Mesendoderm (in vitro differentiated cells): Measurements from ENCODE around the gene ADGRD1.

Experiments used
- DNase-seq: peaks from one replicate; pipeline ENCODE4 v3.0.0; 2013
- H2AK5ac ChIP-seq: 2 replicates; pipeline ENCODE4 v1.6.1; 2013; ENCODE audit warnings: low read length, inconsistent platforms
- H2BK120ac ChIP-seq: 2 replicates; pipeline ENCODE4 v1.6.1; 2013; ENCODE audit warnings: low read depth, mild to moderate bottlenecking, low read length, moderate library complexity, mixed read lengths
- H2BK15ac ChIP-seq: replicated peaks from 2 replicates; pipeline ENCODE4 v1.6.1; 2013; ENCODE audit warnings: low read depth, mild to moderate bottlenecking, moderate library complexity
- H2BK5ac ChIP-seq: 2 replicates; pipeline ENCODE4 v1.6.1; 2013; ENCODE audit warnings: low read length, inconsistent platforms
- H3K18ac ChIP-seq: 2 replicates; pipeline ENCODE4 v1.6.1; 2013; ENCODE audit warnings: mild to moderate bottlenecking, low read length, mixed read lengths
- H3K23ac ChIP-seq: one replicate; pipeline ENCODE4 v1.6.1; 2013; ENCODE audit warnings: low read length
- H3K27ac ChIP-seq: 2 replicates; pipeline ENCODE4 v1.5.1; 2013; ENCODE audit warnings: low read depth, mild to moderate bottlenecking, inconsistent platforms, low read length, moderate library complexity
- H3K27me3 ChIP-seq: 2 replicates; pipeline ENCODE4 v1.6.1; 2013; ENCODE audit warnings: low read length, control low read depth, mild to moderate bottlenecking, inconsistent platforms; ENCODE audit not compliant: insufficient read depth, poor library complexity
- H3K36me3 ChIP-seq: 2 replicates; pipeline ENCODE4 v1.6.1; 2013; ENCODE audit warnings: low read length, inconsistent platforms; ENCODE audit not compliant: control insufficient read depth, insufficient read depth
- H3K4ac ChIP-seq: one replicate; pipeline ENCODE4 v1.6.1; 2013; ENCODE audit warnings: low read depth, mild to moderate bottlenecking, low read length, moderate library complexity
- H3K4me1 ChIP-seq: 2 replicates; pipeline ENCODE4 v1.6.1; 2013; ENCODE audit warnings: low read depth, low read length, inconsistent platforms; ENCODE audit not compliant: control insufficient read depth
- H3K4me2 ChIP-seq: 2 replicates; pipeline ENCODE4 v1.6.1; 2013; ENCODE audit warnings: low read length
- H3K4me3 ChIP-seq: 2 replicates; pipeline ENCODE4 v1.5.1; 2013; ENCODE audit warnings: mild to moderate bottlenecking, low read length
- H3K56ac ChIP-seq: one replicate; pipeline ENCODE4 v1.6.1; 2013; ENCODE audit warnings: low read length
- H3K79me1 ChIP-seq: 2 replicates; pipeline ENCODE4 v1.6.1; 2013; ENCODE audit warnings: low read length, inconsistent platforms
- H3K79me2 ChIP-seq: 2 replicates; pipeline ENCODE4 v1.6.1; 2013; ENCODE audit warnings: mild to moderate bottlenecking, low read length; ENCODE audit not compliant: control insufficient read depth, insufficient read depth
- H3K9ac ChIP-seq: 2 replicates; pipeline ENCODE4 v1.6.1; 2013; ENCODE audit warnings: low read length, inconsistent platforms
- H4K5ac ChIP-seq: one replicate; pipeline ENCODE4 v1.6.1; 2013; ENCODE audit warnings: low read length
- H4K8ac ChIP-seq: one replicate; pipeline ENCODE4 v1.6.1; 2013; ENCODE audit warnings: low read depth, mild to moderate bottlenecking, control low read depth, low read length, moderate library complexity
- WGBS: extraction: QIAGEN DNeasy Blood & Tissue Kit; methylation state at CpG from one replicate; pipeline ENCODE4 v1.1.7; 2013; ENCODE audit warnings: low lambda C conversion rate, missing lambda C conversion rate; ENCODE audit not compliant: insufficient coverage; ENCODE audit errors: extremely low coverage; 5-methylcytosine and 5-hydroxymethylcytosine counted together

ADGRD1 gene

GRCh38 chr12:131015581-131016337 is 62.1 kb downstream of the ADGRD1 start:
- Histone ChIP-seq H3K27me3 (no peaks in the 10 kb centered on the region), H2BK5ac (no peak overlapping the region), H4K5ac (no peak overlapping the region), H3K36me3 (no peaks in the 10 kb centered on the region), H3K4me1 (no peaks in the 10 kb centered on the region), H3K79me1 (no peaks in the 10 kb centered on the region), H3K9ac (no peak overlapping the region), H3K4me2 (no peak overlapping the region), H3K18ac (no peak overlapping the region), H3K27ac (no peak overlapping the region), H2BK120ac (no peak overlapping the region), H3K4me3 (no peak overlapping the region), H4K8ac (no peak overlapping the region), H3K79me2 (no peaks in the 10 kb centered on the region), H3K56ac (no peak overlapping the region), H2AK5ac (no peak overlapping the region), H3K4ac (no peak overlapping the region), H2BK15ac (no peak overlapping the region), H3K23ac (no peak overlapping the region)
- DNase-seq: no peak
- WGBS: no CpG with 5 or more reads among the region's 15 CpGs

DNA sequence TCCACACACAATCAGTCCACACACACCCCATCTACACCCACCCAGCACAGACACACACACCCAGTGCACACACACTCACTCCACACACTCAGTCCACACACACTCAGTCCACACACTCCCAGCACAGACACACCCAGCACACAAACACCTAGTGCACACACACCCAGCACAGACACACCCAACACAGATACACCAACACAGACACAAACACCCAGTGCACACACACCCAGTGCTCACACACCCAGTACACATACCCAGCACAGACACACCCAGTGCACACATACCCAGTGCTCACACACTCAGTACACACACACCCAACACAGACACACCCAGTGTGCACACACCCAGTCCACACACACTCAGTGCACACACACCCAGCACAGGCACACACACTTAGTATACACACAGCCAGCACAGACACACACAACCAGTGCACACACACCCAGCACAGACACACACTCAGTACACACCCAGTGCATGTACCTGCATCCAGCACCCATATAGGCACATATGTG is 63.8 kb downstream of the ADGRD1 start:
- Histone ChIP-seq H3K4me1 (no peaks in the 10 kb centered on the region), H2BK120ac (no peak overlapping the region), H3K56ac (no peak overlapping the region), H2BK5ac (no peak overlapping the region), H3K18ac (no peak overlapping the region), H4K5ac (no peak overlapping the region), H3K4me3 (no peak overlapping the region), H2BK15ac (no peak overlapping the region), H3K27ac (no peak overlapping the region), H3K79me2 (no peaks in the 10 kb centered on the region), H3K4ac (no peak overlapping the region), H3K36me3 (no peaks in the 10 kb centered on the region), H3K79me1 (no peaks in the 10 kb centered on the region), H3K4me2 (no peak overlapping the region), H3K9ac (no peak overlapping the region), H4K8ac (no peak overlapping the region), H3K27me3 (no peaks in the 10 kb centered on the region), H3K23ac (peak overlapping the region; percentile 45), H2AK5ac (no peak overlapping the region)
- DNase-seq: no peak

DNA sequence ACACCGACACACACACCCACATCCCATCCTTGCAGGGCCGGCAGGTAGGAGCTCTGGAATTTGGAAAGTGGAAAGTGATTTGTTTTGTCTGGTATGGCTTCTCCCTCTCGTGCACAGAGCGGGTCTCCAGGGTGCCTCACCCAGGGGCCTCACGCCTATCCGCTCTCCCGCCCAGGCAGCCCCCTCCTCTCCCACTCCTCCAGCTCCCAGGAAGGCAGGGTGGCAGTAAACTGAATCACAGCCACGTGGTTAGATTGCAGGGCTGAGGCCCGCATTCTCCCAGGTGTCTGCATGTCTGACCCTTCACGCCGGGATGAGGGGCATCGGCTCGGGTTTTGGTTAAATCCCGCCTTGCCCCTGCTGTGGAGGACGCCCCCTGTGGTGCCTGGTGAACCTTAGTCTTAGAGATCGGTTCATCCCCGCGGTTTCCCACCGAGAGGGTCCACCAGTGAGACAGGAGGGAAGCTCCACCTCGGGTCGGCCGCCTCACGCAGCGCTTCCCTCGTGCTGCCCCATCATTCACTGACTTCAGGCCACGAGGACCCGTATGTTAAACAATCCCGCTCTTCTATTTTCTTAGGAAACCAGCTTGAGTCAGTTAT is 64.4 kb downstream of the ADGRD1 start:
- Histone ChIP-seq H3K18ac (no peak overlapping the region), H3K79me2 (no peaks in the 10 kb centered on the region), H3K27me3 (no peaks in the 10 kb centered on the region), H2AK5ac (no peak overlapping the region), H3K23ac (peak overlapping the region; percentile 45), H4K8ac (no peak overlapping the region), H2BK120ac (no peak overlapping the region), H3K4ac (no peak overlapping the region), H2BK5ac (no peak overlapping the region), H3K79me1 (no peaks in the 10 kb centered on the region), H3K4me3 (no peak overlapping the region), H3K4me2 (no peak overlapping the region), H3K56ac (no peak overlapping the region), H2BK15ac (no peak overlapping the region), H4K5ac (no peak overlapping the region), H3K27ac (no peak overlapping the region), H3K36me3 (no peaks in the 10 kb centered on the region), H3K9ac (no peak overlapping the region), H3K4me1 (no peaks in the 10 kb centered on the region)
- DNase-seq: no peak
- WGBS: no CpG with 5 or more reads among the region's 28 CpGs

- Histone ChIP-seq H2BK120ac (no peak overlapping the region), H3K79me1 (no peaks in the 10 kb centered on the region), H2AK5ac (no peak overlapping the region), H4K8ac (no peak overlapping the region), H3K79me2 (no peaks in the 10 kb centered on the region), H3K27me3 (no peaks in the 10 kb centered on the region), H3K18ac (no peak overlapping the region), H2BK15ac (no peak overlapping the region), H3K4me1 (no peaks in the 10 kb centered on the region), H4K5ac (no peak overlapping the region), H3K4ac (no peak overlapping the region), H3K27ac (no peak overlapping the region), H3K23ac (no peak overlapping the region), H2BK5ac (no peak overlapping the region), H3K4me2 (no peak overlapping the region), H3K9ac (no peak overlapping the region), H3K36me3 (no peaks in the 10 kb centered on the region), H3K4me3 (no peak overlapping the region), H3K56ac (no peak overlapping the region)
- DNase-seq: no peak
- WGBS: no CpG with 5 or more reads among the region's 16 CpGs
Measured at GRCh38 chr12:131018808-131019397, 65.2 kb downstream of the ADGRD1 start.

DNA sequence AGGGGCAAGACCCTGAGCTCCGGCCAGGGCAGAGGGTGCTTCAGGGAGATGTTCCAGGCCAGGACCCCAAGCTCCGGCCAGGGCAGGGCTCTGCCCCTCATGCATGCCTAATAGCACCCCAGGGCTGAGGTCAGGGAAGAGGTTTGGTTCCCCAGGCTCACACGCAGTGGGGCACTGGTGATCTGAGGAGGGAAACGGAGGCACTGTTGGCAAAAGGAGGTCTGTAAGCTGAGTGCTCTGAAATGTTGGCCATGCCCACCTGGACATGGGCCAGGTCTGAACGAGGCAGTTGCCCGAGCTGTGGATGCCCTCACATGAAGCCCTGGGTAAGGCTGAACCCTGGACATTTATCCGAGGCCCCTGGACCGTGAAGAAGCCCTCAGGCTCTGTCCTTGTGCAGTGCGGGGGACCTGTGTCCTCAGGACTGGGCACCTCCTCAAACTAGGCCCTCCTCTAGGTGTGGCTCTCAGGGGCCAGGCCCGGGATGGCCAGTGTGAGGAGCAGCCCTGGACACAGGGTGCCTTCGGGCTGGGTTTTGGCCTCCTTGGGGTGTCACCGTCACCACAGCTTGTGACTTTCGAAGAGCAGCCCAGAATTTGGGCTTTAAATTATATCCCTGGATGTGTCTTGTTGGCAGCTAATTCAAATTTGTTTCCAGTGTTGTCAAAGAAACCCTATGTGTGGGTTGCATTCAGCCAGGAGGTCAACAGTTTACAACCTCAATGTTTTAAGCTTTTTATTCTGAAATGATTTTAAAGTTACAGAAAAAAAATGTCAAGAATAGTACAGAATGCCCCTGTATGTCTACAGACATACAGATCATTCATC is 66.8 kb downstream of the ADGRD1 start:
- no peak overlapping the region for H3K9ac ChIP-seq
- H3K4me3 ChIP-seq: no peak overlapping the region
- H4K8ac ChIP-seq: no peak overlapping the region
- H3K79me1 ChIP-seq: no peaks in the 10 kb centered on the region
- no peak for DNase-seq
- H3K23ac ChIP-seq: no peak overlapping the region
- H3K27me3 ChIP-seq: no peaks in the 10 kb centered on the region
- no peak overlapping the region for H2BK5ac ChIP-seq
- no peaks in the 10 kb centered on the region for H3K4me1 ChIP-seq
- H3K56ac ChIP-seq: no peak overlapping the region
- H3K36me3 ChIP-seq: no peaks in the 10 kb centered on the region
- no peak overlapping the region for H4K5ac ChIP-seq
- no CpG with 5 or more reads among the region's 13 CpGs for WGBS
- no peak overlapping the region for H2BK120ac ChIP-seq
- H3K4ac ChIP-seq: no peak overlapping the region
- H3K18ac ChIP-seq: no peak overlapping the region
- no peak overlapping the region for H3K4me2 ChIP-seq
- no peak overlapping the region for H3K27ac ChIP-seq
- H2AK5ac ChIP-seq: no peak overlapping the region
- no peaks in the 10 kb centered on the region for H3K79me2 ChIP-seq
- H2BK15ac ChIP-seq: no peak overlapping the region
